K562 (cell line): ENCODE results near the gene CEBPB. TPM values are rescaled to one million over a fixed set of nuclear protein-coding genes. Genes with fewer than 3 reads are reported as not detected.

Experiments used
- ATAC-seq: fragments of 200-7000 bp; cut with Tn5 transposase; 3 replicates; pipeline ENCODE4 v1.9.1; 2020; ENCODE audit warnings: moderate library complexity
- BruUV-seq: library from RNA; stranded (reverse); fragments of 400-500 nt; replicated peaks from 2 replicates; lab custom pipeline; 2021; lab: Mats Ljungman, UMichigan
- CTCF ChIA-PET: fragments of 300-600 bp; formaldehyde crosslinking; extraction: SDS; loops from one replicate; lab custom pipeline; 2021; ENCODE audit warnings: low intra/inter-chr PET ratio; lab: Yijun Ruan, JAX
- POLR2A ChIA-PET: fragments of 300-600, 350-650 bp; sonication (Branson Sonifier 250); formaldehyde crosslinking; extraction: SDS; loops from one replicate; lab custom pipeline; 2021; ENCODE audit warnings: antibody characterized with exemption, inconsistent platforms; lab: Yijun Ruan, JAX
- DNase-seq, 4 experiments: peaks; one replicate each; pipeline versions ENCODE4 v3.0.0 to v3.0.0-alpha.2; 2011 to 2018; ENCODE audit warnings: low spot score in 3 of 4, mixed read lengths in 3 of 4; ENCODE audit errors: extremely low read depth in 1 of 4
- FAIRE-seq: peaks from 2 replicates; lab custom pipeline; 2011; peaks lifted over from hg19 to GRCh38; lab: Jason Lieb, UNC
- H2AFZ ChIP-seq: 2 replicates; pipeline ENCODE4 v1.6.0; 2011; ENCODE audit warnings: low read depth, low read length, control low read depth, inconsistent platforms
- H3K27ac ChIP-seq: fragments of 200-600 bp; 3 replicates; pipeline ENCODE4 v1.8.0; 2011; ENCODE audit warnings: low read depth, mild to moderate bottlenecking, control low read depth, inconsistent platforms, low read length, moderate library complexity, mixed read lengths; ENCODE audit errors: extremely low read depth
- H3K27me3 ChIP-seq, 2 experiments: fragments of 300-600 bp in 1 of 2; 2 replicates in 1 of 2; 3 replicates in 1 of 2; pipeline versions ENCODE4 v1.6.0 to v1.8.0; 2011; ENCODE audit warnings: inconsistent platforms in 2 of 2, low read length in 2 of 2, mild to moderate bottlenecking in 1 of 2, mixed read lengths in 1 of 2, moderate library complexity in 1 of 2; ENCODE audit not compliant: control insufficient read depth in 2 of 2, insufficient read depth in 2 of 2
- H3K36me3 ChIP-seq: fragments of 300-600 bp; 3 replicates; pipeline ENCODE4 v1.8.0; 2011; ENCODE audit warnings: mild to moderate bottlenecking, low read length, inconsistent platforms; ENCODE audit not compliant: control insufficient read depth, insufficient read depth
- H3K4me1 ChIP-seq, 2 experiments: fragments of 200-600 bp in 1 of 2; replicated peaks in 1 of 2; 2 replicates in 1 of 2; 3 replicates in 1 of 2; pipeline versions ENCODE4 v1.5.1 to v1.8.0; 2011; ENCODE audit warnings: inconsistent platforms in 2 of 2, low read length in 2 of 2, mild to moderate bottlenecking in 1 of 2, mixed read lengths in 1 of 2, moderate library complexity in 1 of 2; ENCODE audit not compliant: control insufficient read depth in 2 of 2, insufficient read depth in 2 of 2
- H3K4me2 ChIP-seq: 2 replicates; pipeline ENCODE4 v1.6.1; 2011; ENCODE audit warnings: low read length, control low read depth, inconsistent platforms, mixed read lengths; ENCODE audit not compliant: insufficient read depth
- H3K4me3 ChIP-seq: fragments of 200-600 bp; sonication (generic), shearing (Covaris generic); 2 replicates; pipeline ENCODE4 v1.5.1; 2016; ENCODE audit warnings: control low read depth, inconsistent platforms
- H3K79me2 ChIP-seq: fragments of 200-600 bp; 3 replicates; pipeline ENCODE4 v1.8.0; 2011; ENCODE audit warnings: low read length, inconsistent platforms; ENCODE audit not compliant: control insufficient read depth, insufficient read depth
- H3K9ac ChIP-seq, 2 experiments: 2 replicates each; pipeline versions ENCODE4 v1.6.0 to v1.6.1; 2011; ENCODE audit warnings: low read depth in 2 of 2, low read length in 2 of 2, control low read depth in 1 of 2, inconsistent platforms in 1 of 2, mild to moderate bottlenecking in 1 of 2, mixed read lengths in 1 of 2; ENCODE audit not compliant: insufficient read depth in 1 of 2
- H3K9me1 ChIP-seq: one replicate; pipeline ENCODE4 v1.6.0; 2011; ENCODE audit warnings: inconsistent platforms, mild to moderate bottlenecking, low read length, moderate library complexity; ENCODE audit not compliant: control insufficient read depth, insufficient read depth
- H3K9me3 ChIP-seq: replicated peaks from 2 replicates; pipeline ENCODE4 v1.5.1; 2011; ENCODE audit warnings: low read depth, low read length, inconsistent platforms; ENCODE audit not compliant: control insufficient read depth, insufficient read depth
- H4K20me1 ChIP-seq: replicated peaks from 2 replicates; pipeline ENCODE4 v1.6.1; 2011; ENCODE audit warnings: low read length, inconsistent platforms, mixed read lengths; ENCODE audit not compliant: control insufficient read depth, insufficient read depth
- ARID1B ChIP-seq: fragments of 450-650 bp; IDR thresholded peaks from 2 replicates; pipeline ENCODE4 v1.6.1; 2016; ENCODE audit warnings: antibody characterized with exemption, mild to moderate bottlenecking, inconsistent platforms
- CTBP1 ChIP-seq: fragments of 450-650 bp; IDR thresholded peaks from 2 replicates; pipeline ENCODE4 v1.6.1; 2016; ENCODE audit warnings: borderline replicate concordance
- ESRRA ChIP-seq: fragments of 450-650 bp; IDR thresholded peaks from 2 replicates; pipeline ENCODE4 v1.6.1; 2014; ENCODE audit warnings: low read depth, mild to moderate bottlenecking, moderate library complexity, borderline replicate concordance
- FOXK2 ChIP-seq, 2 experiments: fragments of 450-650 bp; IDR thresholded peaks in 1 of 2; conservative IDR thresholded peaks in 1 of 2; 2 replicates each; pipeline ENCODE4 v1.6.1; 2016; ENCODE audit warnings: low read depth in 2 of 2, mild to moderate bottlenecking in 1 of 2
- HDAC2 ChIP-seq: fragments of 450-650 bp; IDR thresholded peaks from 2 replicates; pipeline ENCODE4 v1.6.1; 2016; ENCODE audit warnings: mild to moderate bottlenecking
- L3MBTL2 ChIP-seq: fragments of 450-650 bp; IDR thresholded peaks from 2 replicates; pipeline ENCODE4 v1.6.1; 2016; ENCODE audit warnings: mild to moderate bottlenecking, moderate library complexity
- MAZ ChIP-seq, 2 experiments: fragments of 450-650 bp in 1 of 2; sonication (generic) in 1 of 2; formaldehyde crosslinking; IDR thresholded peaks in 1 of 2; conservative IDR thresholded peaks in 1 of 2; 2 replicates each; pipeline versions ENCODE4 v1.4.0 to v1.5.0; 2020; ENCODE audit warnings: mild to moderate bottlenecking in 1 of 2, missing genetic modification reagents in 1 of 2
- NCOA4 ChIP-seq: fragments of 450-650 bp; IDR thresholded peaks from 2 replicates; pipeline ENCODE4 v1.6.1; 2018; ENCODE audit warnings: mild to moderate bottlenecking; ENCODE audit not compliant: partially characterized antibody
- SRF ChIP-seq, 2 experiments: fragments of 250-450, 450-650 bp in 1 of 2; sonication (Bioruptor Pico) in 1 of 2; sonication (generic) in 1 of 2; formaldehyde crosslinking; IDR thresholded peaks; 2 replicates each; pipeline versions ENCODE4 v1.5.0 to v1.5.1; 2020 to 2022; ENCODE audit warnings: mild to moderate bottlenecking in 1 of 2, missing genetic modification reagents in 1 of 2
- TEAD1 ChIP-seq, 2 experiments: fragments of 450-650 bp in 1 of 2; sonication (generic) in 1 of 2; formaldehyde crosslinking; IDR thresholded peaks; 2 replicates each; pipeline versions ENCODE4 v1.4.0 to v1.8.0; 2020 to 2022; ENCODE audit warnings: mild to moderate bottlenecking in 2 of 2, missing genetic modification reagents in 1 of 2
- WHSC1 ChIP-seq: IDR thresholded peaks from one replicate; pipeline ENCODE4 v1.6.1; 2012; ENCODE audit warnings: low read length, control low read depth, inconsistent platforms
- ZFP36 ChIP-seq: fragments of 150-350 bp; IDR thresholded peaks from 2 replicates; pipeline ENCODE4 v1.6.1; 2018; ENCODE audit warnings: low read length, low read depth; ENCODE audit not compliant: partially characterized antibody
- ZFX ChIP-seq: sonication (generic); formaldehyde crosslinking; IDR thresholded peaks from 2 replicates; pipeline ENCODE4 v1.8.0; 2022; ENCODE audit warnings: mild to moderate bottlenecking, missing genetic modification reagents, moderate library complexity
- ZNF12 ChIP-seq: sonication (generic); formaldehyde crosslinking; IDR thresholded peaks from 2 replicates; pipeline ENCODE4 v1.4.0; 2020; ENCODE audit warnings: mild to moderate bottlenecking, missing genetic modification reagents
- ZNF165 ChIP-seq: fragments of 250-450 bp; sonication (Bioruptor Pico); IDR thresholded peaks from 2 replicates; pipeline ENCODE4 v1.4.0; 2020; ENCODE audit warnings: borderline replicate concordance
- ZNF766 ChIP-seq: fragments of 200-800 bp; sonication (Bioruptor generic); conservative IDR thresholded peaks from 2 replicates; pipeline ENCODE4 v1.6.1; 2016; ENCODE audit warnings: missing genetic modification characterization, missing compliant biosample characterization
- WGBS: fragments of 100-300 bp; shearing (Covaris generic); methylation state at CpG from one replicate; pipeline ENCODE4 v1.1.6; 2016; ENCODE audit warnings: low coverage, mixed read lengths; ENCODE audit not compliant: insufficient coverage; ENCODE audit errors: missing lambda C conversion rate; 5-methylcytosine and 5-hydroxymethylcytosine counted together
- in situ Hi-C: fragments of 300-500 bp; cut with MboI; formaldehyde crosslinking; loops from 4 replicates; pipeline ENCODE4 v1.15.0; 2018; ENCODE audit warnings: inconsistent platforms, mixed read lengths
- intact Hi-C: fragments of 100-400 bp; cut with micrococcal nuclease; formaldehyde crosslinking; loops from 2 replicates; pipeline ENCODE4 v1.14.2; 2022
- polyA plus RNA-seq, 8 experiments: library from polyadenylated mRNA; depleted of rRNA in 4 of 8; stranded (reverse) in 5 of 8; unstranded in 3 of 8; fragments of >200 nt; fragmentation: Nextera tagmentation in 2 of 8; fragmentation: Illumina TruSeq in 1 of 8; extraction: Ambion mirVana in 2 of 8; extraction: Trizol in 1 of 8; gene quantifications; 2 replicates each; pipeline versions ENCODE4 v1.2.1 to v1.2.3, GENCODE V29; 2011 to 2014; ENCODE audit warnings: inconsistent platforms in 1 of 8, missing spikeins in 1 of 8
- total RNA-seq, 7 experiments: library from RNA; depleted of rRNA in 6 of 7; stranded (reverse); fragments of >200 nt in 6 of 7; fragmentation: Illumina TruSeq in 2 of 7; extraction: Trizol in 2 of 7; gene quantifications; 2 replicates each; pipeline versions ENCODE4 v1.2.1 to v1.2.3, GENCODE V29; 2011 to 2021; ENCODE audit warnings: low replicate concordance in 1 of 7

CEBPB gene
- total and polyA plus RNA-seq, 9 of the 15 experiments (the other 6 are each of a cell fraction or from before 2014, with no cell fraction given) = 1.2 to 72.6 (median 7.8) TPM

DNA sequence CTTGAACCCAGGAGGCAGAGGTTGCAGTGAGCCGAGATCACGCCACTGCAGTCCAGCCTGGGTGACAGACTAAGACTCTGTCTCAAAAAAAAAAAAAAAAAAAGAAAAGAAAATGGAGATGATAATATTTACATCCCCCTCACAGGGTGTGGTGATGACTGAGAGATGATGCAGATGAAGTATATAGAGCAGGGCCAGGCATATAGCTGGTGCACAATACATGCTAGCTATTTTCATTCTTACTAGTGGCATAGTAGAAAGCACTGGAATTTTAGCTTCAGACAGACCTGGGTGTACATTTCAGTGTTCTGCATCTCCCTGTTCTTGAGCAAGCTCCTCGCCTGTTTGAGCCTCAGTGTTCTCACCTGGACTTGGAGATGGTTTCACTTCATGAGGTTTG, 36.9 kb downstream of the CEBPB start:
- WGBS = 33% methylated on average over 1 of the region's 3 CpGs
- no peaks in the 10 kb centered on the region for H4K20me1 ChIP-seq
- no peaks in the 10 kb centered on the region for H3K36me3 ChIP-seq
- H3K9me1 ChIP-seq = no peaks in the 10 kb centered on the region
- POLR2A ChIA-PET = interaction anchor here (0.6 to 1.1 kb wide), 3 partner anchors 14 to 32 kb away, joined by 3 read pairs; no protein-coding TSS in a partner anchor
- H3K9me3 ChIP-seq = no peaks in the 10 kb centered on the region
- H3K9ac ChIP-seq = no peak overlapping the region
- no peak for ATAC-seq
- H3K27me3 ChIP-seq = no peaks in the 10 kb centered on the region
- intact Hi-C loops = no loop called here
- TF ChIP-seq L3MBTL2 = no peak
- no peak for TF ChIP-seq SRF (CRISPR knock-in tag; IDR thresholded peaks at IDR 0.05)
- H2AFZ ChIP-seq = no peak overlapping the region
- H3K4me3 ChIP-seq = no peak overlapping the region
- CTCF ChIA-PET = interaction anchor here (0.6 kb wide), 1 partner anchor 117 kb away, joined by 3 read pairs; no protein-coding TSS in a partner anchor
- no TSS peak for BruUV-seq
- no peaks in the 10 kb centered on the region for H3K79me2 ChIP-seq
- DNase-seq = no peak
- FAIRE-seq = no peak
- H3K4me2 ChIP-seq = no peak overlapping the region
- H3K4me1 ChIP-seq = peaks cover 4 to 12% of the 10 kb centered on the region in 2 experiments; a peak in 3 of 5 replicates
- no peak overlapping the region for H3K27ac ChIP-seq
- in situ Hi-C loops = no loop called here

DNA sequence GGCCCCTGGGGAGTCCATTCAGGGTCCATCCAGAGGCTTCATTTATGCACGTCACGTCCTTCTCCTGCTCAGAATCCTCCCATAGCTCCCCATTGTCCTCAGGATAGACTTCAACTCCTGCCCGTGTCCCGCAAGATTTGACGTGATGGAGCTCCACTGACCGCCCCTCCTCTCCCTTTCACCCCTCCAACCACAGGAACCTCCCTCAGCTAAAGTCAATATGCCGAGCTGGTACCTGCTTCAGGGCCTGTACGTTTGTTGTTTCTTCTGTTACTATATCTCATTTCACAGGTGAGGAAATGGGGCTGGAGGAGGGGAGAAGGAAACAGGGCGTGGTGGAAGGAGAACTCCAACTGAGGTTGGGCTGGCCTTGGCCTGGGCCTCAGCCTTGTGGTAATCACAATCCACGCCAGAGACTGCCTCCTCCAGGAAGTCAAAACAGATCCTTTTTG, 38.6 kb downstream of the CEBPB start:
- 43% methylated on average over 9 of the region's 10 CpGs for WGBS
- Histone ChIP-seq H3K79me2 (no peaks in the 10 kb centered on the region), H3K36me3 (no peaks in the 10 kb centered on the region), H4K20me1 (no peaks in the 10 kb centered on the region), H2AFZ (peak overlapping the region; percentile 66), H3K4me3 (no peak overlapping the region), H3K9me3 (no peaks in the 10 kb centered on the region), H3K9me1 (no peaks in the 10 kb centered on the region), H3K4me1 (peaks cover 4 to 21% of the 10 kb centered on the region in 2 experiments; a peak in 3 of 5 replicates), H3K27me3 (no peaks in the 10 kb centered on the region), H3K4me2 (no peak overlapping the region), H3K27ac (no peak overlapping the region; the same call in 2 of the 3 replicates), H3K9ac (0 out of 4 replicates have a peak overlapping the region, but pooled peaks of 1 of the 2 experiments have one; percentile 24)
- CTCF ChIA-PET = no interaction called here
- POLR2A ChIA-PET = interaction anchor here (0.5 to 0.7 kb wide), 3 partner anchors 15 to 47 kb away, joined by 3 read pairs; no protein-coding TSS in a partner anchor
- FAIRE-seq (peak; percentile 6), ATAC-seq (peak; percentile 61), DNase-seq (peak in 1 of 4 experiments; percentile 26)
- intact Hi-C loops = no loop called here
- in situ Hi-C loops = no loop called here
- BruUV-seq = no TSS peak
- TF ChIP-seq CTBP1 = no peak
- no peak for TF ChIP-seq FOXK2 (conservative IDR thresholded peaks at IDR 0.05 in 1 of 2, IDR thresholded peaks at IDR 0.05 in 1 of 2; ENCODE audit: low read depth in 2 of 2)
- TF ChIP-seq ZFP36 = peak; percentile 90
- no peak for TF ChIP-seq ARID1B
- no peak for TF ChIP-seq TEAD1 (CRISPR knock-in tag; IDR thresholded peaks at IDR 0.05)
- TF ChIP-seq ESRRA = peak; percentile 12; the same call in 1 of the 2 replicates
- TF ChIP-seq ZFX (CRISPR knock-in tag) = peak; percentile 39; the same call in 1 of the 2 replicates
- peak; percentile 39; the same call in 1 of the 2 replicates for TF ChIP-seq HDAC2
- no peak for TF ChIP-seq ZNF12 (CRISPR knock-in tag)
- no peak for TF ChIP-seq NCOA4
- no peak for TF ChIP-seq ZNF165 (CRISPR knock-in tag)
- TF ChIP-seq WHSC1 = no peak
- TF ChIP-seq ZNF766 (CRISPR knock-in tag) = no peak
- no peak for TF ChIP-seq MAZ (CRISPR knock-in tag; conservative IDR thresholded peaks at IDR 0.05 in 1 of 2, IDR thresholded peaks at IDR 0.05 in 1 of 2)
